Activated B cell treated with CpG ODN at 0.5 μM for 24 hours (primary cell): Measurements from ENCODE around the gene SFMBT1. TPM values are rescaled to one million over a fixed set of nuclear protein-coding genes. Genes with fewer than 3 reads are reported as not detected.
A peak's percentile ranks its signal among the peaks of the same experiment; 100 is the strongest.

ENCODE experiments used
- ATAC-seq: fragments of 200-7000 bp; cut with Tn5 transposase; one replicate; pipeline ENCODE4 v1.10.0; 2021; ENCODE audit warnings: low read depth, mild to moderate bottlenecking, moderate library complexity
- CTCF ChIA-PET: fragments of 350-600 bp; sonication (Branson Sonifier 250); formaldehyde crosslinking; loops from one replicate; lab custom pipeline; 2021; ENCODE audit warnings: antibody characterized with exemption; lab: Charles Lee
- POLR2A ChIA-PET: fragments of 350-600 bp; sonication (Branson Sonifier 250); formaldehyde crosslinking; loops from one replicate; lab custom pipeline; 2021; ENCODE audit warnings: antibody characterized with exemption; lab: Charles Lee
- DNase-seq: peaks from one replicate; pipeline ENCODE4 v3.0.0; 2022
- H3K27ac Mint-ChIP-seq: one replicate; pipeline ENCODE4 v1.8.0; 2020; ENCODE audit warnings: mixed read lengths
- H3K27me3 Mint-ChIP-seq: one replicate; pipeline ENCODE4 v1.8.0; 2021; ENCODE audit warnings: mixed read lengths
- H3K36me3 Mint-ChIP-seq: one replicate; pipeline ENCODE4 v1.8.0; 2021; ENCODE audit warnings: low read depth, mixed read lengths
- H3K4me1 Mint-ChIP-seq: one replicate; pipeline ENCODE4 v1.8.0; 2021; ENCODE audit warnings: mixed read lengths
- H3K4me3 Mint-ChIP-seq: one replicate; pipeline ENCODE4 v1.8.0; 2020; ENCODE audit warnings: mild to moderate bottlenecking, mixed read lengths
- H3K9me3 Mint-ChIP-seq: one replicate; pipeline ENCODE4 v1.8.0; 2020; ENCODE audit warnings: mixed read lengths
- CTCF ChIP-seq: fragments of 200-600 bp; IDR thresholded peaks from one replicate; pipeline ENCODE4 v1.8.0; 2022; ENCODE audit warnings: antibody characterized with exemption, mild to moderate bottlenecking
- intact Hi-C: fragments of 100-400 bp; cut with micrococcal nuclease; formaldehyde crosslinking; loops from one replicate; pipeline ENCODE4 v1.15.1; 2024
- total RNA-seq: library from RNA; stranded (reverse); gene quantifications from 2 replicates; pipeline ENCODE4 v1.2.3, GENCODE V29; 2022

Gene SFMBT1
- total RNA-seq, 1 donor from 2014 or later: 31.6 TPM

GRCh38 chr3:53077476-53078220 lies 31.8 kb upstream of the SFMBT1 start:
- Mint-ChIP-seq H3K27ac (no peak overlapping the region), H3K36me3 (no peaks in the 10 kb centered on the region), H3K4me1 (peaks cover 7% of the 10 kb centered on the region), H3K4me3 (no peak overlapping the region), H3K9me3 (no peaks in the 10 kb centered on the region), H3K27me3 (no peaks in the 10 kb centered on the region)
- no peak for ATAC-seq
- no peak for DNase-seq
- POLR2A ChIA-PET: no interaction called here
- no peak for TF ChIP-seq CTCF
- intact Hi-C loops: no loop called here
- CTCF ChIA-PET: no interaction called here

- no peak for TF ChIP-seq CTCF
- no peak for DNase-seq
- H3K27ac Mint-ChIP-seq: no peak overlapping the region
- H3K36me3 Mint-ChIP-seq: no peaks in the 10 kb centered on the region
- ChIA-PET POLR2A (no interaction called here), CTCF (interaction anchor here (1.5 kb wide), 1 partner anchor 168 kb away, joined by 4 read pairs; no protein-coding TSS in a partner anchor)
- no peak for ATAC-seq
- H3K9me3 Mint-ChIP-seq: no peaks in the 10 kb centered on the region
- no peak overlapping the region for H3K4me3 Mint-ChIP-seq
- intact Hi-C loops: no loop called here
- H3K4me1 Mint-ChIP-seq: peaks cover 13% of the 10 kb centered on the region
- no peaks in the 10 kb centered on the region for H3K27me3 Mint-ChIP-seq
Observed at GRCh38 chr3:53075743-53076140, 29.9 kb upstream of the SFMBT1 start.

DNA sequence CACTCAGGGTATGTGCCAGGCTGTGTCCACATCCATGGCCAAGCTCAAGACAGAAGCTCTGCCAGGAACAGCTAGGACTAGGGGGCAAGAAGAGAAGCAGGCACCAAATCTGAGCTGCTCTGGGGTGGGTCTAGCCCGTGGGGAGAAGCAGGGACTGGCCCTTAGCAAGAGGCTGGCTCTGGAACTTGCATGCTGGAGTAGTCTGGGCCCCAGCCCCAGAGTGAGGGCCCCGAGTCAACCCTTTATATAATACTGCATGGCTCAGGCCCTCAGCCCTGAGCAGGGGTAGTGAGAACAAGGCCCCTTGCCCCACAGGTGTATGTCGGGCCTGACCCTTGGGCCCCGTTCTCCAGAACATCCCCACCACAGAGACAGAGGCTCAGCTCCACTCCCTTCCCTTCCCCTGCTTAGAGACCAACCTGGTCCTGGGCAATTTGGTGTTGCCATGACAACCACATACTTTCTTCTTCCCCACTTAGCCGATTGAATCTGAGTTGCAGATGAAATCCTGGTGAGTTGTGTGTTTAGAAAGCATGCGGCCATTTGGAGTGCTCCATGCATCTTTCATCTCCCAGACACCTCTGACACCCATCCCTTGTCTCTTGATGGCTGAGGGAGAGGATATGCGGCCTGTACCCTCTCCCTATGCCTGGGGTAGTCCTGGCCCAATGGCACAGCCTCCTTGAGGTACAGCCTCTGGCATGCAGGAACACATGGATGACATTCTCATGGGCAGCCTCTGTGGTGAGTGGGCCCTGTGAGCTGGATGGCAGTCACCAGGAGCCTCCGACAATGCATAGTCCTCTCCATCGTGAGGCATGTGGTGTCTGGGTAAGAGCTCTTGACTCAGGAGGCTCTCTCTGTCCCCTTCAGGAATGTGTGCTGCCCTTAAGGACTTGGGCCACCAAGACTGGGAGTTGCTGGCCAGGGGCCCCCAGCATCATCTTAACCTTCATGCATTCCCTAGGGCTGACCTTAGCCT lies 29.2 kb upstream of the SFMBT1 start:
- ChIA-PET CTCF (interaction anchor here (1.5 kb wide), 1 partner anchor 167 kb away, joined by 4 read pairs; no protein-coding TSS in a partner anchor), POLR2A (interaction anchor here (1.2 kb wide), 1 partner anchor 29 kb away, joined by 5 read pairs; the partner anchor contains the start of gene SFMBT1)
- Mint-ChIP-seq H3K27ac (no peak overlapping the region), H3K4me3 (no peak overlapping the region), H3K4me1 (peaks cover 13% of the 10 kb centered on the region), H3K9me3 (no peaks in the 10 kb centered on the region), H3K36me3 (no peaks in the 10 kb centered on the region), H3K27me3 (no peaks in the 10 kb centered on the region)
- intact Hi-C loops: no loop called here
- no peak for ATAC-seq
- no peak for TF ChIP-seq CTCF
- DNase-seq: no peak

DNA sequence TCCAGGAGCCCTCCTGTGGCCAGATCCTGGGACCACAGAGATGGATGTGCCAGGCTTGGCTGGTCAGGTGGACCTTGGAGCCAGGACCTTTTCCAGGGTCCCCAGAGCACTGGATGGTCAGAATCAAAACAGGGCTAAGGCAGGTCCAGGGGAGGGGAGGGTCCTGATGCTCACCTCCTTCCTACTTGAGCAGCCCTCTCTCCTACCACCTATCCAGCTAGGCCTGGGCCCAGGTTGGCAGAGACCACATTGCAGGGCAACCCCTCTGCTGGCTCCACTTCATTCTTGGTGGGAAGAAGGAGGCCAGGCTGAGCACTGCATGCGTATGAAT lies 28.5 kb upstream of the SFMBT1 start:
- H3K27ac Mint-ChIP-seq: no peak overlapping the region
- TF ChIP-seq CTCF: no peak
- ChIA-PET CTCF (interaction anchor here (1.5 kb wide), 1 partner anchor 167 kb away, joined by 4 read pairs; no protein-coding TSS in a partner anchor), POLR2A (interaction anchor here (1.2 kb wide), 1 partner anchor 28 kb away, joined by 5 read pairs; the partner anchor contains the start of gene SFMBT1)
- peaks cover 13% of the 10 kb centered on the region for H3K4me1 Mint-ChIP-seq
- H3K9me3 Mint-ChIP-seq: no peaks in the 10 kb centered on the region
- DNase-seq: no peak
- peak overlapping the region; percentile 39 for H3K4me3 Mint-ChIP-seq
- H3K27me3 Mint-ChIP-seq: no peaks in the 10 kb centered on the region
- H3K36me3 Mint-ChIP-seq: no peaks in the 10 kb centered on the region
- no peak for ATAC-seq
- intact Hi-C loops: no loop called here
